Activated naive CD8-positive, alpha-beta T cell treated with anti-CD3 and anti-CD28 coated beads, Interleukin-2, amount 50 U/mL, for 24 hours (primary cell): ENCODE data around the gene VASN.
"Not testable (repeated sequence)": the region's sequence is repeated elsewhere in the genome, so short reads cannot be mapped to it uniquely, and the experiment has no call there.

Source experiments
- ATAC-seq: fragments of 150-1000 bp; cut with Tn5 transposase; one replicate; pipeline ENCODE4 v1.10.0; 2021
- DNase-seq: peaks from one replicate; pipeline ENCODE4 v3.0.0; 2021
- H3K27ac Mint-ChIP-seq: one replicate; pipeline ENCODE4 v1.8.0; 2021; ENCODE audit warnings: mild to moderate bottlenecking, mixed read lengths
- H3K27me3 Mint-ChIP-seq: one replicate; pipeline ENCODE4 v1.8.0; 2021; ENCODE audit warnings: mixed read lengths
- H3K36me3 Mint-ChIP-seq: one replicate; pipeline ENCODE4 v1.8.0; 2021; ENCODE audit warnings: low read depth, mixed read lengths
- H3K4me1 Mint-ChIP-seq: one replicate; pipeline ENCODE4 v1.8.0; 2021; ENCODE audit warnings: mixed read lengths
- H3K4me3 Mint-ChIP-seq: one replicate; pipeline ENCODE4 v1.8.0; 2021; ENCODE audit warnings: mild to moderate bottlenecking, moderate library complexity, mixed read lengths
- H3K9me3 Mint-ChIP-seq: one replicate; pipeline ENCODE4 v1.8.0; 2021; ENCODE audit warnings: mixed read lengths

VASN gene

DNA sequence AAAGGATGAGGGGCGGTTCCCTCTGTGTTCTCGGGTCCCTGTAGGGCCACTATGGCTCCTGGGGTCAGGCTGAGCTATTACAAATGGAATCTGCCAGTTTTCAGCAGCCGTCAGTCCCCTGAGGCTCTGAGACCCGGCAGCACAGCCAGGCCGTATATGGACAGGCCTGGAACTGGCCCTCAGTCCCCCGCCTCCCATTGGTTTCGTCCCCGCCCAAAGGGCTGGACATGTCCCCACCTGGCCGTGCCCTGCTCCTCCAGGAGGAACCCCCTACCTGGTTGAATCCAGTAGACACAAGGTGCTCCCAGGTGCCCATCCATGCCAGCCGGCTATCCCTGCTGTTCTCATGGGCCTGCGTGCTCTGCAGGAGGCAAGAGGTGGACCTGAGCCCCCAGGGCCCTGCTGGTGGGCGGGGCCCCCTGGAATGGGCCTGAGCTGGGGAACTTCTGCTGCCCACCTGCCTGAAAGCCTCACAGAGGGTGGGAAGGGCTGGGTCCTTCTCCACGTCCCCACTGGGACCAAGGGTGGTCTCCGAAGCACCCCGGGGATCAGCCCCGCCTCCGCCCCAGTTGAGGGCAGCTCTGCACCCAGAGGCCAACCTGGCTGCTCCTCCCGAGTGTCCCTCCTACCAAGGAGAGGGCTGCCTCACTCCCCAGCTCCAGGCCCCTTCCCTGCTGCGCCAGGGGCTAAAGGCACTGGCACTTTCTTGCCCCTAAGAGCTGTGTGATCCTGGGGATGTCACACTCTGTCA lies 16.8 kb downstream of the VASN start:
- H3K9me3 Mint-ChIP-seq = no peaks in the 10 kb centered on the region
- ATAC-seq (no peak), DNase-seq (no peak)
- H3K4me1 Mint-ChIP-seq = peaks cover 2% of the 10 kb centered on the region
- no peaks in the 10 kb centered on the region for H3K27me3 Mint-ChIP-seq
- no peaks in the 10 kb centered on the region for H3K36me3 Mint-ChIP-seq
- no peak overlapping the region for H3K4me3 Mint-ChIP-seq
- no peak overlapping the region for H3K27ac Mint-ChIP-seq

GRCh38 chr16:4389051-4389955 lies 17.7 kb downstream of the VASN start:
- Mint-ChIP-seq H3K9me3 (no peaks in the 10 kb centered on the region), H3K27me3 (no peaks in the 10 kb centered on the region), H3K4me1 (peaks cover 2% of the 10 kb centered on the region), H3K36me3 (no peaks in the 10 kb centered on the region), H3K4me3 (no peak overlapping the region), H3K27ac (no peak overlapping the region)
- no peak for ATAC-seq
- no peak for DNase-seq

DNA sequence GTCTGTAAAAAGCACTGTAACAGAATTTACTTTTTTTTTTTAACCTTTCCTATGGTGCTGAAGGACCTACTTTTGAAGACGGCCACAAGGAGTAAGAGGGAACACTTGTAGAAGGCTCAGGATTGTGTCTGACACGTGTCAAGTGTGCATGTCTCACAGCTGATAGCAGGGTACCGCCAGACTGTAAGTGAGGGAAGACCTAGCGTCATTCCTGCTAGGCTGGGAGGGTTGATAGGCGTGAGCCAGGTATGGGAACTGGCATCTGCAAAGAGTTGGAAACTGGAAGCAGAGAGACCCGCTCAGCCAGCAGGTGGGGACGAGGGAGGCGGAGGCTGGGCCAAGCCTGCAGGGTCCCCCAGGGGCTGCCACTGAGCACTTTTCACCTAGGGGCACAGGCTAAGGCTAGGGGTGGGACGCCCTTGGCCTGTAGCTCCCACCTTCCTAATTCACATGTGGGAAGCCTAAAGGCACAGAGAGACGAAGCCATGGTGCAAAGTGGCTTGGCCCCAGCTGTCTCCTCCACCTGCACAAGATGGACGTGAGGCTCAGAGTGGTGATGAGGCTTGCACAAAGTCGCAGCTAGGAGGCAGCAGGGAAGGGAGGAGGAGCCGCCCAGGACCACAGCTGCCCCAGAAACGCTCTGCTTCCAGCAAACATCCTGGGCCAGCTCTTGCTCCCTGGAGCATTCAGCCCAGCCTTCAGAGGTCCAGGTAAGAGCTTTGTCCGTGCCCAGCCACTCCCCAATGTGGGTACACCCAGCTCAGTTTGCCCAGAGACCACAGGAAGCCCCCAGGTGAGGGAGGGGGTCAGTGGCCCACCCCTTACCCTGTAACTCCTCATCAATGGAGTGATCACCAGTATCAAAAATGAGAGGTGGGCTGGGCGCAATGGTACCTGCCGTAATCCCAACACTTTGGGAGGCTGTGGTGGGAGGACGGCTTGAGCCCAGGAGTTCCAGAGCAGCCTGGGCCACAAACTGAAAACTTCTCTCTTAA lies 18.9 kb downstream of the VASN start:
- H3K4me3 Mint-ChIP-seq = no peak overlapping the region
- ATAC-seq = no peak
- no peak overlapping the region for H3K27ac Mint-ChIP-seq
- H3K27me3 Mint-ChIP-seq = no peaks in the 10 kb centered on the region
- peaks cover 2% of the 10 kb centered on the region for H3K36me3 Mint-ChIP-seq
- H3K4me1 Mint-ChIP-seq = peaks cover 2% of the 10 kb centered on the region
- H3K9me3 Mint-ChIP-seq = no peaks in the 10 kb centered on the region
- DNase-seq = no peak

- no peaks in the 10 kb centered on the region for H3K27me3 Mint-ChIP-seq
These were observed 20.2 kb downstream of the VASN start for GRCh38 chr16:4391631-4392381.

DNA sequence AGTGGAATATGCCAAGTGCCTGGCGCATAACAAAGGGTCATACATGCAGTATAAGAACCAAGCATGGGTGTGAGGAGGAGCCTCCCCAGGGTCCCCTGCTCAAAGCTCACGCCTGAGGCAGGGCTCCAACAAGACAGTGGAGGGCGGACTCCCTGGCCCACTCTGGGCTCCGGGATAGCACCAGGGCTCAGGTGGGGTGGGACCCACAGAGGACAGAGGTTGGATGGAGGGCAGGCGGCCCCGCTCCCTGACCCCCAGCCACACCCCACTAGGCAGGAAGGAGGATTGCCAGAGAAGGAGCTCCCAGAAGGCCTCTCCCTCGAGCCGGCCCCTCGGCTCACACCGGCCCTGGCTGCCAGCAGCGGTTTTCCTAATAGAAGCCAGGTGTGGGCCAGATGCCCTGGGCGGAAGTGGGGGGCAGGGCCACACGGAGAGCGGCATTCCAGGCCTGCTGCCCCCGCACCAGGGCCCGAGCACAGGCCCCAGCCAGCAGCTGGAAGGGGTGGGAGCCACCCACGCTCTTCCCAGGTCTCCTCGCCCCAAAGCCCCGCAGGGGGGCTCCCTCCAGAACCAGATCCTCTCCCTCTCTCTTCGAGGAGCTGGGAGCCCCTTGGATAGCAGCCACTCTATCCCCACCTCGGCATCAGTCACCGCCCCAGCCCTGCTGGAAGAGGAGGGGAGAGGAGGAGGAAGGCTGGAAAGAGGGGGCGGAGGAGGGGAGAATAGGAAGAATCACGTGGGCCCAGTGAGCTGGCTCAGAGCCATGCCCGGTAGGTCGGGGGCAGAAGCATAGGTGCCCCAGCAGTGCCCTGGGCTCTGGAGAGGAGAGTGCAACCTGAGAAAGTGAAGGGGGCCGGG lies 21.0 kb downstream of the VASN start:
- peak overlapping the region; percentile 49 for H3K27ac Mint-ChIP-seq
- no peaks in the 10 kb centered on the region for H3K27me3 Mint-ChIP-seq
- no peak overlapping the region for H3K4me3 Mint-ChIP-seq
- no peaks in the 10 kb centered on the region for H3K9me3 Mint-ChIP-seq
- no peak for ATAC-seq
- H3K36me3 Mint-ChIP-seq = peaks cover 6% of the 10 kb centered on the region
- no peak for DNase-seq
- no peaks in the 10 kb centered on the region for H3K4me1 Mint-ChIP-seq

More at GRCh38 chr16:4391631-4392381, 20.2 kb downstream of the VASN start:
- Mint-ChIP-seq H3K27ac (peak overlapping the region; percentile 49), H3K4me1 (peaks cover 2% of the 10 kb centered on the region), H3K9me3 (no peaks in the 10 kb centered on the region), H3K4me3 (no peak overlapping the region), H3K36me3 (peaks cover 4% of the 10 kb centered on the region)
- ATAC-seq (no peak), DNase-seq (no peak)

DNA sequence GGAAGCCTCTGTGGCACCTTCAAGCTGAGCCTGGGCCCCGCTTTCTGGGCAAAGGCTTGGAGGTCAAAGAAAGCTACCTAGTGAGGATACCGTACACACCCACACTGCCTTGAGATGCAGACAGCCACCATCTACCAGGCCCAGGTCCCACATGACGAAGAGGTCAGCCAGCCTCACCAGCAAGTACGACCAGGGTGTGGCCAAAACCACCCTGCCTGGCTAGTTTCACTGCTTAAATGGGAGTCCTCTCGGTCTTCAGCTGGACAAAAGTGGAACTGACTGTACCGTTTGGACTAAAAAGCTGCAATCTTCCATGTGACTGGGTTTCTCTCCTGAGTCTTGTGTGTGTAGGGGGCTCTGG lies 21.6 kb downstream of the VASN start:
- peaks cover 6% of the 10 kb centered on the region for H3K36me3 Mint-ChIP-seq
- no peak overlapping the region for H3K4me3 Mint-ChIP-seq
- no peak for ATAC-seq
- no peaks in the 10 kb centered on the region for H3K9me3 Mint-ChIP-seq
- H3K27ac Mint-ChIP-seq = no peak overlapping the region
- no peaks in the 10 kb centered on the region for H3K27me3 Mint-ChIP-seq
- DNase-seq = no peak
- no peaks in the 10 kb centered on the region for H3K4me1 Mint-ChIP-seq

DNA sequence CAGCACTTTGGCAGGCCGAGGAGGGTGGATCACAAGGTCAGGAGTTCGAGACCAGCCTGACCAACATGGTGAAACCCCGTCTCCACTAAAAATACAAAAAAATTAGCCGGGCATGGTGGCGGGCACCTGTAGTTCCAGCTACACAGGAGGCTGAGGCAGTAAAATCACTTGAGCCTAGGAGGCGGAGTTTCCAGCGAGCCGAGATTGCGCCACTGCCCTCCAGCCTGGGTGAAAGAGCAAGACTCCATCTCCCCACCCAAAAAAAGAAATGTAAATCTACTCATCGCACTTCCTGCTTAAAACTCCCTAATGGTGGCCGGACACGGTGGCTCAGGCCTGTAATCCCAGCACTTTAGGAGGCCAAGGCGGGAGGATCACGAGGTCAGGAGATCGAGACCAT lies 22.2 kb downstream of the VASN start:
- H3K27me3 Mint-ChIP-seq, H3K9me3 Mint-ChIP-seq, DNase-seq, H3K27ac Mint-ChIP-seq, ATAC-seq, H3K4me1 Mint-ChIP-seq, H3K4me3 Mint-ChIP-seq, H3K36me3 Mint-ChIP-seq: not testable (repeated sequence)

GRCh38 chr16:4395055-4395726 lies 23.5 kb downstream of the VASN start:
- no peak overlapping the region for H3K27ac Mint-ChIP-seq
- no peaks in the 10 kb centered on the region for H3K9me3 Mint-ChIP-seq
- H3K4me3 Mint-ChIP-seq = no peak overlapping the region
- H3K36me3 Mint-ChIP-seq = peaks cover 9% of the 10 kb centered on the region
- ATAC-seq (no peak), DNase-seq (no peak)
- no peaks in the 10 kb centered on the region for H3K4me1 Mint-ChIP-seq
- no peaks in the 10 kb centered on the region for H3K27me3 Mint-ChIP-seq

DNA sequence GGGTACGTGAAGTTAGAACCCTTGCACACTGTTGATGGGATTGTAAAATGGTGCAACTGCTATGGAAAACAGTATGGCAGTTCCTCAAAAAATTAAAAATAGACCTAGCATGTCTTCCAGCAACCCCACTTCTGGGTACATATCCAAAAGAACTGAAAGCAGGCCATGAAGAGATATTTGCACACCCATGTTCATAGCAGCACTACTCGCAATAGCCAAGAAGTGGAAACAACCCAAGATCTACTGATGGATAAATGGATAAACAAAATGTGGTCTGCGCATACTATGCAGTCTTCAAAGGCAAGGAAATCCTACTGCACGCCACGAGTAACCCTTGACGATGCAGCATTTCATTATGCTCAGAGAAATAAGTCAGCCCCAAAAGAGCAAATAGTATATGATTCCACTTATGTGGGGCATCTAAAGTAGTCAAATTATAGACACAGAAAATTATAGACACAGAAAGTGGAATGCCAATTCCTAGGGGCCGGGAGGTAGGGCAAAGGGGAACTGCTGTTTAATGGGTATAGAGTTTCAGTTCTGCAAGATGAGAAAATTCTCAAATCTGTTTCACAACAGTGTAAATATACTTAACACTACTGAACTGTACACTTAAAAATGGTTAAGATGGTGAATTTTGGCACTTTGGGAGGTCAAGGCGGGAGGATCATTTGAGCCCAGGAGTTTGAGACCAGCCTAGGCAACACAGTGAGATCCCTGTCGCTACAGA lies 27.5 kb downstream of the VASN start:
- no peak for ATAC-seq
- DNase-seq = no peak
- H3K4me1 Mint-ChIP-seq = no peaks in the 10 kb centered on the region
- no peaks in the 10 kb centered on the region for H3K27me3 Mint-ChIP-seq
- no peak overlapping the region for H3K27ac Mint-ChIP-seq
- peaks cover 14% of the 10 kb centered on the region for H3K36me3 Mint-ChIP-seq
- H3K9me3 Mint-ChIP-seq = no peaks in the 10 kb centered on the region
- H3K4me3 Mint-ChIP-seq = no peak overlapping the region

GRCh38 chr16:4401094-4401501 lies 29.4 kb downstream of the VASN start:
- H3K4me3 Mint-ChIP-seq = no peak overlapping the region
- ATAC-seq = no peak
- DNase-seq = no peak
- H3K4me1 Mint-ChIP-seq = no peaks in the 10 kb centered on the region
- H3K27me3 Mint-ChIP-seq = no peaks in the 10 kb centered on the region
- no peaks in the 10 kb centered on the region for H3K9me3 Mint-ChIP-seq
- H3K36me3 Mint-ChIP-seq = peaks cover 19% of the 10 kb centered on the region
- no peak overlapping the region for H3K27ac Mint-ChIP-seq

DNA sequence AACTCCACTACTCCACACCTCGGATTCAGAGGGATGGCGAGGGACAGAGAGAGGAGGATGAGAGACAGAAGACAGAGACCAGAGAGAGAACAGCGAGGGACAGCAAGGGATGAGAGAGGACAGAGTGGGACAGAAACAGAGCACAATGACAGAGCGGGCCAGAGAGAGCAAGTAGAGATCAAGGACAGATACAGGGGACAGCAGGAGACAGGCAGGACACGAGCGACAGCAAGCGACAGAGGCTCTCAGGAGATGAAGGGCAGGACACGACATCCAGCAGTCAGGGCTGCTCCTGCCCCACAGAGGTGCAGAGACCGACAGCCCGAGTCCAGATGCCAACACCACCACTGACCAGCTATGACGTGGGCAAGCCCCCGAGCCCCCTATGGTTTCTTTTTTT lies 29.9 kb downstream of the VASN start:
- H3K4me3 Mint-ChIP-seq = no peak overlapping the region
- DNase-seq (no peak), ATAC-seq (no peak)
- peaks cover 19% of the 10 kb centered on the region for H3K36me3 Mint-ChIP-seq
- no peak overlapping the region for H3K27ac Mint-ChIP-seq
- no peaks in the 10 kb centered on the region for H3K27me3 Mint-ChIP-seq
- H3K9me3 Mint-ChIP-seq = no peaks in the 10 kb centered on the region
- H3K4me1 Mint-ChIP-seq = no peaks in the 10 kb centered on the region

GRCh38 chr16:4402439-4403132 lies 30.9 kb downstream of the VASN start:
- no peaks in the 10 kb centered on the region for H3K27me3 Mint-ChIP-seq
- peaks cover 19% of the 10 kb centered on the region for H3K36me3 Mint-ChIP-seq
- H3K4me3 Mint-ChIP-seq = no peak overlapping the region
- H3K4me1 Mint-ChIP-seq = no peaks in the 10 kb centered on the region
- H3K27ac Mint-ChIP-seq = no peak overlapping the region
- H3K9me3 Mint-ChIP-seq = no peaks in the 10 kb centered on the region
- DNase-seq = peak; percentile 81
- ATAC-seq = peak; percentile 75
